HG03139 (cell line): Measurements from ENCODE around the gene FILIP1L.

Source experiments
- ATAC-seq: cut with Tn5 transposase; IDR thresholded peaks from one replicate; pipeline ENCODE4 v1.9.1; 2021; ENCODE audit not compliant: unreplicated experiment

Gene FILIP1L

DNA sequence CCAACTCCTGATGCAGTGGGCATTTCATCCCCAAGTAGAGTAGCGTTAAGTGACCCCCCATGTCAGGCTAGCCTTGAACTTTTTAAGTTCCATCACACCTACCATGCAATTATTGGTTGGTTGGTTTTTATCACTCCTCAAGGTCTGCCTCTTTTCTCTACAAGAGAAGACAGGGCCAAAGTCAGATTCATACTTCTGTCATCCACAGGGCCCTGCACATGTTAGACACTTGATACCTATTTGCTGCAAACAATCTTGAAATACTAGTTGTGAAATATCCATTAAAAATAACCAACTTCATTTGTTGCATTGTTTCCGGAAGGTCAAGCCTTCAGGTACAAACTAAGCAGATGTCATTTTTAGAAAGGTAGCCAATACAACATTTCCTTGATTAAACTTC, 295.5 kb downstream of the FILIP1L start:
- no peak for ATAC-seq

DNA sequence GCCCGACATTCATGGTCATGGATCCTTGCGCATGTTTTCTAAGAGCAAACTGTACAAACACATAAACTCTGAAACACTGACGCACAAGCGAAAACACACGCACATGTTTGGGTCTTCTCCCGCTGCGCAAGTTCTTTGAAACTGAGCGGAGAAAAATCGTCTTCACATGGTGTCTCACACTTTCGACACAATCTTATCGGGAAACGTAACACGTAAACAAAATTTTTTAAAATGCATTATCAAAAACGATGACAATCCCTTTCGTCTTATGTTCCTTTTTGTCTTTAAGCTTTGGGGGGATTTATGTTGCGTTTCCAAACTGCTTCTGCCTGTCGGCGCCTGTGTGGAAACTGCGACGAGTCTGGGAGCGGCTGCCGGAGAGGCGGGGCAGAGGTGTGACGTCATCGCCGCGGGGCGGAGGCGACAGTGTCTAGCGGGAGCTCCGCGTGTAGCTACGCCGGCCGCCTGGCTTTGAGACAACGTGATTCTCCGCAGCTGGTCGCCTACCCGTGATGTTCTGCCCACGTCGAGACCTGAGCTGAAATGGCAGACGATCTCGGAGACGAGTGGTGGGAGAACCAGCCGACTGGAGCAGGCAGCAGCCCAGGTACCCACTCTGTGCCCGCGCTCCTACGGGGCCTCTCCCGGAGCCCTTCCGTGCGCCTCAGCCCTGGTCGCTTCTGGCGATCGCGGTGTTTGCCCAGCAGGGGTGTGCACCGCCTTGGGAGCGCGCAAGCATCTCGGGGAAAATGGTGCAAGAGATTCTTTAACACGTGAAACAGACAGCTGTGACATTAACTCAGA, 296.7 kb downstream of the FILIP1L start, which contains the start of gene CMSS1:
TSS of gene CMSS1 (plus strand) at position 426 of the 804 bp plus-strand sequence.
- ATAC-seq, result peak; percentile 98

GRCh38 chr3:99817047-99817436, 297.3 kb downstream of the FILIP1L start:
- no peak for ATAC-seq

GRCh38 chr3:99810403-99810802, 303.9 kb downstream of the FILIP1L start:
- ATAC-seq, result no peak

DNA sequence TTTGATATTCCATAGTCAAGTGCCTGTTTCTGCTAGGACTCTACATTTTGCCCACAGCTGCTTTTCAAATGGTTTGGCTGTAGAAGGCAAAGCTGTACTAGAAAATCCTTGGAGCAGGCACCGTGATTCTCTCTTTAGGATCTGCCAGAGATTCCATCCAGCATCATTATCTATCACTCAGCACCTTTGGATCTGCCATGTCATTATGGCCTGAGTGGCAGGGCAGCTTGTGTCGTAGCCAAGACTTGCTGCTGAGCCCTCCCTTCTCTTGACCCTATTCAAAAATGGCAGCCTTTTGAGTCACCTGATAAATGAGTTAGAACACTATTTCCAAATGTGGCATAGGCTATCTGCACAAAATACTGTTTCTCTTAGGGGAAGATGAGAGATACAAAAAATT, 304.7 kb downstream of the FILIP1L start:
- ATAC-seq, result no peak

DNA sequence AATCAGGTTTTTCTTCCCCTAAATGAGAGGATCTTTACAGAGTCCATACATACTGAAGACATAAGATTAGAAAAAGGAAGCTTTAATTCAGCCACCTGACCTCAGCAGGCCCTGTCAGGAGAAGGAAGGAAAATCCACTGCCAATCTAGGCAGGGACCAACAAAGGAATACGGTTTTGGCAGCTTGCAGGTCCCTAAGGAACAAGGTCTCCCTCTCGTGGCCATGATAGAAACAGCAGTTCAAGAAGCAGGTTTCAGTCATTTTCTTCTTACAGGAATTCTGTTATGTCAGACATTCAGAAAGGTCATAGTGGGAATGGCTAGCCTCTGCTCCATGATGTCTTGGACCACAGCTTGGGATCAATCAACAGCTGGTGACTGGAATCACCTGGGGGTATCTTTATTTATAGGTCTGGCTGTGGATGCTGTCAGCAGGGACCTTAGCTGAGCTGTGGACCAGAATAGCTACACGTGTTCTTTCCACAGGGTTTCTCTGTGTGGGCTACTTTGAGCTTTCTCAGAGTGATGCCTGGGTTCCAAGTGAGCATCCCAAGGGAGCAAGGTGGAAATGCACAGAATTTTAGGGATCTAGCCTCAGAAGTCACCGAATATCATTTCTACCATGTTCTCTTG, 306.0 kb downstream of the FILIP1L start:
- ATAC-seq, result no peak

DNA sequence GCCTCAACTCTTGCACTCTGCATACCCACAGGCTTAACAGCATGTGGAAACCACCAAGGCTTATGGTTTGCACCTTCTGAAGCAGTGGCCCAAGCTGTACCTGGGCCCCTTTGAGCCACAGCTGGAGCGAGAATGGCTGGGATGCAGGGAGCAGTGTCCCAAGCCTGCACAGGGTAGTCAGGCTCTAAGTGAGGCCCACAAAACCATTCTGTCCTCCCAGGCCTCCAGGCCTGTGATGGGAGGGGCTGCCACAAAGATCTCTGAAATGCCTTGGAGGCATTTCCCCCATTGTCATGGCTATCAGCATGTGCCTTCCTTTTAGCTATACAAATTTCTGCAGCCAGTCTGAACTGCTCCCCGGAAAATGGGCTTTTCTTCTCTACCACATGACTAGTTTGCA, 309.1 kb downstream of the FILIP1L start:
- ATAC-seq, result no peak

- no peak for ATAC-seq
Measured at GRCh38 chr3:99803297-99803696, 311.0 kb downstream of the FILIP1L start.

- ATAC-seq, result no peak
Measured at GRCh38 chr3:99799422-99799821, 314.9 kb downstream of the FILIP1L start.

DNA sequence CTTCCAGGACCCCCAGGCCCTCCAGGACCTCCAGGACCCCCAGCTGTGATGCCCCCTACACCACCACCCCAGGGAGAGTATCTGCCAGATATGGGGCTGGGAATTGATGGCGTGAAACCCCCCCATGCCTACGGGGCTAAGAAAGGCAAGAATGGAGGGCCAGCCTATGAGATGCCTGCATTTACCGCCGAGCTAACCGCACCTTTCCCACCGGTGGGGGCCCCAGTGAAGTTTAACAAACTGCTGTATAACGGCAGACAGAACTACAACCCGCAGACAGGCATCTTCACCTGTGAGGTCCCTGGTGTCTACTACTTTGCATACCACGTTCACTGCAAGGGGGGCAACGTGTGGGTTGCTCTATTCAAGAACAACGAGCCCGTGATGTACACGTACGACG, 318.7 kb downstream of the FILIP1L start:
- ATAC-seq, result no peak

GRCh38 chr3:99794485-99794884, 319.8 kb downstream of the FILIP1L start:
- no peak for ATAC-seq

GRCh38 chr3:99789011-99789721, 325.1 kb downstream of the FILIP1L start:
- peak; percentile 95 for ATAC-seq
